Breast epithelium (tissue), 3 donors: ENCODE measurements around the gene TYW1.

Source experiments
- POLR2A ChIP-seq: fragments of 450-650 bp; IDR thresholded peaks from one replicate; pipeline ENCODE4 v1.6.1; 2016; ENCODE audit warnings: antibody characterized with exemption, mild to moderate bottlenecking, moderate library complexity
- POLR2AphosphoS5 ChIP-seq, 3 donors: sonication (generic); formaldehyde crosslinking; IDR thresholded peaks; one replicate each; pipeline ENCODE4 v1.6.1; 2017; ENCODE audit warnings: antibody characterized with exemption in 3 of 3
- TF ChIP-seq, protein P1 (sequence below), 3 donors: fragments of 450-650 bp; IDR thresholded peaks; one replicate each; pipeline ENCODE4 v1.5.1; 2016 to 2017; ENCODE audit warnings: antibody characterized with exemption in 3 of 3, mild to moderate bottlenecking in 3 of 3, moderate library complexity in 3 of 3

DNA sequence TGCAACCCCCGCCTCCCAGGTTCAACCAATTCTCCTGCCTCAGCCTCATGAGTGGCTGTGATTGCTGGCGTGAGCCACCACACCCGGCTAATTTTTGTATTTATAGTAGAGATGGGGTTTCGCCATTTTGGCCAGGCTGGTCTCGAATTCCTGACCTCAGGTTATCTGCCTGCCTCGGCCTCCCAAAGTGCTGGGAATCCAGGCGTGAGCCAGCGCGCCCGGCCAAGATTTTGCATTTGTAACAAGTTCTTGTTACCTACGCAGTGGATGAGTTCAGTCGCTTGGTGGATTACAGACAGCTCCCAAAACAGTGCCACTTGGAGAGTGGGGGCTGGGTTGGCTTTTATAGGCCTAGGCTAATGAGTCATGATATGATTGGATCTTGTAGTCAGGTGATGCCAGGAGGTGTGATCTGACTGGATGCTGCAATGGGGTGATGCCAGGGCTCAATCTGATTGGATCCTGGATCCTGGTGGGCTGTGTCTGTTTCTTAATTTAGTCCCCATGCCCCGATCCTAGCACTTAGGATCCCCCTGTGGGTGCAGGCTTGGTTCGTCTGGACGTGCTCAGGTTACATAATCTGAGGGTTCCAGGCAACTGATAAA lies 21.5 kb upstream of the TYW1 start:
- no peak for TF ChIP-seq POLR2A
- TF ChIP-seq, protein P1, sequence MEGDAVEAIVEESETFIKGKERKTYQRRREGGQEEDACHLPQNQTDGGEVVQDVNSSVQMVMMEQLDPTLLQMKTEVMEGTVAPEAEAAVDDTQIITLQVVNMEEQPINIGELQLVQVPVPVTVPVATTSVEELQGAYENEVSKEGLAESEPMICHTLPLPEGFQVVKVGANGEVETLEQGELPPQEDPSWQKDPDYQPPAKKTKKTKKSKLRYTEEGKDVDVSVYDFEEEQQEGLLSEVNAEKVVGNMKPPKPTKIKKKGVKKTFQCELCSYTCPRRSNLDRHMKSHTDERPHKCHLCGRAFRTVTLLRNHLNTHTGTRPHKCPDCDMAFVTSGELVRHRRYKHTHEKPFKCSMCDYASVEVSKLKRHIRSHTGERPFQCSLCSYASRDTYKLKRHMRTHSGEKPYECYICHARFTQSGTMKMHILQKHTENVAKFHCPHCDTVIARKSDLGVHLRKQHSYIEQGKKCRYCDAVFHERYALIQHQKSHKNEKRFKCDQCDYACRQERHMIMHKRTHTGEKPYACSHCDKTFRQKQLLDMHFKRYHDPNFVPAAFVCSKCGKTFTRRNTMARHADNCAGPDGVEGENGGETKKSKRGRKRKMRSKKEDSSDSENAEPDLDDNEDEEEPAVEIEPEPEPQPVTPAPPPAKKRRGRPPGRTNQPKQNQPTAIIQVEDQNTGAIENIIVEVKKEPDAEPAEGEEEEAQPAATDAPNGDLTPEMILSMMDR (IDR thresholded peaks at IDR 0.05) = no peak
- no peak for TF ChIP-seq POLR2AphosphoS5 (IDR thresholded peaks at IDR 0.05)
